Activated CD4-positive, alpha-beta T cell treated with anti-CD3 and anti-CD28 coated beads, Interleukin-10, Interleukin-2, amounts not matched to agents 100 ng/mL and 50 ng/mL, durations not matched to agents 16 hours and 8 hours (primary cell): ENCODE measurements around the gene AUTS2.

Experiments used
- DNase-seq: peaks from one replicate; pipeline ENCODE4 v3.0.0-alpha.2; 2020

The AUTS2 gene

GRCh38 chr7:70415179-70415972 lies 817.1 kb downstream of the AUTS2 start:
- DNase-seq: no peak

- no peak for DNase-seq
Observed at GRCh38 chr7:70416347-70416985, 818.2 kb downstream of the AUTS2 start.

- DNase-seq: no peak
Observed at GRCh38 chr7:70416986-70417655, 818.8 kb downstream of the AUTS2 start.

- no peak for DNase-seq
Observed at GRCh38 chr7:70419526-70420380, 821.5 kb downstream of the AUTS2 start.

- DNase-seq: no peak
Observed at GRCh38 chr7:70420381-70420662, 822.0 kb downstream of the AUTS2 start.

- no peak for DNase-seq
Observed at GRCh38 chr7:70421319-70421718, 823.0 kb downstream of the AUTS2 start.

- no peak for DNase-seq
Observed at GRCh38 chr7:70426249-70426880, 828.1 kb downstream of the AUTS2 start.

- no peak for DNase-seq
Observed at GRCh38 chr7:70432567-70433001, 834.3 kb downstream of the AUTS2 start.

GRCh38 chr7:70434376-70434775 lies 836.1 kb downstream of the AUTS2 start:
- no peak for DNase-seq

- DNase-seq: no peak
Observed at GRCh38 chr7:70434821-70435220, 836.5 kb downstream of the AUTS2 start.

GRCh38 chr7:70435634-70436033 lies 837.4 kb downstream of the AUTS2 start:
- no peak for DNase-seq

GRCh38 chr7:70436790-70437350 lies 838.6 kb downstream of the AUTS2 start:
- DNase-seq: no peak

GRCh38 chr7:70439651-70440050 lies 841.4 kb downstream of the AUTS2 start:
- DNase-seq: no peak

GRCh38 chr7:70446448-70447143 lies 848.3 kb downstream of the AUTS2 start:
- no peak for DNase-seq

GRCh38 chr7:70448312-70448906 lies 850.1 kb downstream of the AUTS2 start:
- no peak for DNase-seq

GRCh38 chr7:70450731-70451130 lies 852.5 kb downstream of the AUTS2 start:
- no peak for DNase-seq

GRCh38 chr7:70455925-70456324 lies 857.6 kb downstream of the AUTS2 start:
- DNase-seq: no peak

- DNase-seq: no peak
Observed at GRCh38 chr7:70456719-70457118, 858.4 kb downstream of the AUTS2 start.

GRCh38 chr7:70457482-70457881 lies 859.2 kb downstream of the AUTS2 start:
- DNase-seq: no peak

GRCh38 chr7:70457883-70458680 lies 859.8 kb downstream of the AUTS2 start:
- DNase-seq: no peak
